ENCODE data around the gene CYS1. TPM values are rescaled to one million over a fixed set of nuclear protein-coding genes. Genes with fewer than 3 reads are reported as not detected.
A peak's percentile ranks its signal among the peaks of the same experiment; 100 is the strongest.

The CYS1 gene
- total and polyA plus RNA-seq, 2 of the 13 experiments (the other 11 are each of a cell fraction or from before 2014, with no cell fraction given) = 0.04 TPM; not detected in 1

DNA sequence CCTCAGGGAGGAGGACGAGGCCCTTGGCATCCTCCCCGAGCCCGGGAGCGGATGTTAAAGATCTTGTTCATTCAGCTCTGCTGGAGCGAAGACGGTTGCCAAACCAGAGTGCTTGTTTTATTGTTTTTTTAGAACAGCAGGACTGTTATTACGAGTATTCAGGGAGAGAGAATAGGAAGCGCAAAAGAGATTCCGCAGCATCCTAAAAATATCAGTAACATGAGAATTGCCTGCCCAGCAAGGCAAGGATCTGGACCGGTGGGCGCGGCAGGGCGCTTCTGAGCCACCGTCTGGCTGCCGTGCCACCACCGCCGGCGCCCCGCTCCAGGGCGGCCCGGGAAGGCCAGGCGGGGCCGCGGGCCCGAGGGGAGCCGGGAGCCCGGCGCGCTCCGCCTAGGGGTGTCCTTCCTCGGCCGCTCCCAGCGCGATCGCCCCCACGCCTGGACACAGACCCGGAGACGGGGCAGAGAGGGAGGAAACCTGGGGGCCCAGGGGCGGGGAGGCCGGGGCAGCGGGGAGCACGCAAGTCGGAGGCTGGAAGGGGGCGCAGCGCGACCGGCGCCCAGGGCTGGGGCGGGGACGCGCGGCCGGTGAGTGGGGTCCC lies 843 bp downstream of the CYS1 start (continued):
- TF ChIP-seq, protein P1, sequence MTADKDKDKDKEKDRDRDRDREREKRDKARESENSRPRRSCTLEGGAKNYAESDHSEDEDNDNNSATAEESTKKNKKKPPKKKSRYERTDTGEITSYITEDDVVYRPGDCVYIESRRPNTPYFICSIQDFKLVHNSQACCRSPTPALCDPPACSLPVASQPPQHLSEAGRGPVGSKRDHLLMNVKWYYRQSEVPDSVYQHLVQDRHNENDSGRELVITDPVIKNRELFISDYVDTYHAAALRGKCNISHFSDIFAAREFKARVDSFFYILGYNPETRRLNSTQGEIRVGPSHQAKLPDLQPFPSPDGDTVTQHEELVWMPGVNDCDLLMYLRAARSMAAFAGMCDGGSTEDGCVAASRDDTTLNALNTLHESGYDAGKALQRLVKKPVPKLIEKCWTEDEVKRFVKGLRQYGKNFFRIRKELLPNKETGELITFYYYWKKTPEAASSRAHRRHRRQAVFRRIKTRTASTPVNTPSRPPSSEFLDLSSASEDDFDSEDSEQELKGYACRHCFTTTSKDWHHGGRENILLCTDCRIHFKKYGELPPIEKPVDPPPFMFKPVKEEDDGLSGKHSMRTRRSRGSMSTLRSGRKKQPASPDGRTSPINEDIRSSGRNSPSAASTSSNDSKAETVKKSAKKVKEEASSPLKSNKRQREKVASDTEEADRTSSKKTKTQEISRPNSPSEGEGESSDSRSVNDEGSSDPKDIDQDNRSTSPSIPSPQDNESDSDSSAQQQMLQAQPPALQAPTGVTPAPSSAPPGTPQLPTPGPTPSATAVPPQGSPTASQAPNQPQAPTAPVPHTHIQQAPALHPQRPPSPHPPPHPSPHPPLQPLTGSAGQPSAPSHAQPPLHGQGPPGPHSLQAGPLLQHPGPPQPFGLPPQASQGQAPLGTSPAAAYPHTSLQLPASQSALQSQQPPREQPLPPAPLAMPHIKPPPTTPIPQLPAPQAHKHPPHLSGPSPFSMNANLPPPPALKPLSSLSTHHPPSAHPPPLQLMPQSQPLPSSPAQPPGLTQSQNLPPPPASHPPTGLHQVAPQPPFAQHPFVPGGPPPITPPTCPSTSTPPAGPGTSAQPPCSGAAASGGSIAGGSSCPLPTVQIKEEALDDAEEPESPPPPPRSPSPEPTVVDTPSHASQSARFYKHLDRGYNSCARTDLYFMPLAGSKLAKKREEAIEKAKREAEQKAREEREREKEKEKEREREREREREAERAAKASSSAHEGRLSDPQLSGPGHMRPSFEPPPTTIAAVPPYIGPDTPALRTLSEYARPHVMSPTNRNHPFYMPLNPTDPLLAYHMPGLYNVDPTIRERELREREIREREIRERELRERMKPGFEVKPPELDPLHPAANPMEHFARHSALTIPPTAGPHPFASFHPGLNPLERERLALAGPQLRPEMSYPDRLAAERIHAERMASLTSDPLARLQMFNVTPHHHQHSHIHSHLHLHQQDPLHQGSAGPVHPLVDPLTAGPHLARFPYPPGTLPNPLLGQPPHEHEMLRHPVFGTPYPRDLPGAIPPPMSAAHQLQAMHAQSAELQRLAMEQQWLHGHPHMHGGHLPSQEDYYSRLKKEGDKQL (CRISPR knock-in tag; IDR thresholded peaks at IDR 0.05; ENCODE audit: low read depth) = no peak
- TF ChIP-seq, protein P2, sequence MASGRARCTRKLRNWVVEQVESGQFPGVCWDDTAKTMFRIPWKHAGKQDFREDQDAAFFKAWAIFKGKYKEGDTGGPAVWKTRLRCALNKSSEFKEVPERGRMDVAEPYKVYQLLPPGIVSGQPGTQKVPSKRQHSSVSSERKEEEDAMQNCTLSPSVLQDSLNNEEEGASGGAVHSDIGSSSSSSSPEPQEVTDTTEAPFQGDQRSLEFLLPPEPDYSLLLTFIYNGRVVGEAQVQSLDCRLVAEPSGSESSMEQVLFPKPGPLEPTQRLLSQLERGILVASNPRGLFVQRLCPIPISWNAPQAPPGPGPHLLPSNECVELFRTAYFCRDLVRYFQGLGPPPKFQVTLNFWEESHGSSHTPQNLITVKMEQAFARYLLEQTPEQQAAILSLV (CRISPR knock-in tag; IDR thresholded peaks at IDR 0.05; ENCODE audit: borderline replicate concordance) = no peak
- TF ChIP-seq FOXK1 (CRISPR knock-in tag; IDR thresholded peaks at IDR 0.05; ENCODE audit: borderline replicate concordance, low read depth) (no peak), ZNF460 (CRISPR knock-in tag; IDR thresholded peaks at IDR 0.05; ENCODE audit: borderline replicate concordance) (no peak), ZNF615 (CRISPR knock-in tag; IDR thresholded peaks at IDR 0.05; ENCODE audit: borderline replicate concordance) (no peak), RFX5 (IDR thresholded peaks at IDR 0.05; ENCODE audit: low read depth, low read length) (no peak), ZNF605 (CRISPR knock-in tag; IDR thresholded peaks at IDR 0.05) (no peak), ZNF83 (CRISPR knock-in tag; IDR thresholded peaks at IDR 0.05; ENCODE audit: borderline replicate concordance) (no peak), ZNF468 (CRISPR knock-in tag; IDR thresholded peaks at IDR 0.05) (no peak), XRCC5 (optimal IDR thresholded peaks at IDR 0.05; ENCODE audit: low read length) (peak; percentile 20)
- TF ChIP-seq, protein P3, sequence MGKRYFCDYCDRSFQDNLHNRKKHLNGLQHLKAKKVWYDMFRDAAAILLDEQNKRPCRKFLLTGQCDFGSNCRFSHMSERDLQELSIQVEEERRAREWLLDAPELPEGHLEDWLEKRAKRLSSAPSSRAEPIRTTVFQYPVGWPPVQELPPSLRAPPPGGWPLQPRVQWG (CRISPR knock-in tag; IDR thresholded peaks at IDR 0.05; ENCODE audit: borderline replicate concordance, low read depth) = no peak
- TF ChIP-seq, protein P4, sequence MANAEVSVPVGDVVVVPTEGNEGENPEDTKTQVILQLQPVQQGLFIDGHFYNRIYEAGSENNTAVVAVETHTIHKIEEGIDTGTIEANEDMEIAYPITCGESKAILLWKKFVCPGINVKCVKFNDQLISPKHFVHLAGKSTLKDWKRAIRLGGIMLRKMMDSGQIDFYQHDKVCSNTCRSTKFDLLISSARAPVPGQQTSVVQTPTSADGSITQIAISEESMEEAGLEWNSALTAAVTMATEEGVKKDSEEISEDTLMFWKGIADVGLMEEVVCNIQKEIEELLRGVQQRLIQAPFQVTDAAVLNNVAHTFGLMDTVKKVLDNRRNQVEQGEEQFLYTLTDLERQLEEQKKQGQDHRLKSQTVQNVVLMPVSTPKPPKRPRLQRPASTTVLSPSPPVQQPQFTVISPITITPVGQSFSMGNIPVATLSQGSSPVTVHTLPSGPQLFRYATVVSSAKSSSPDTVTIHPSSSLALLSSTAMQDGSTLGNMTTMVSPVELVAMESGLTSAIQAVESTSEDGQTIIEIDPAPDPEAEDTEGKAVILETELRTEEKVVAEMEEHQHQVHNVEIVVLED (CRISPR knock-in tag; IDR thresholded peaks at IDR 0.05; ENCODE audit: borderline replicate concordance) = no peak
- TF ChIP-seq, protein P5, sequence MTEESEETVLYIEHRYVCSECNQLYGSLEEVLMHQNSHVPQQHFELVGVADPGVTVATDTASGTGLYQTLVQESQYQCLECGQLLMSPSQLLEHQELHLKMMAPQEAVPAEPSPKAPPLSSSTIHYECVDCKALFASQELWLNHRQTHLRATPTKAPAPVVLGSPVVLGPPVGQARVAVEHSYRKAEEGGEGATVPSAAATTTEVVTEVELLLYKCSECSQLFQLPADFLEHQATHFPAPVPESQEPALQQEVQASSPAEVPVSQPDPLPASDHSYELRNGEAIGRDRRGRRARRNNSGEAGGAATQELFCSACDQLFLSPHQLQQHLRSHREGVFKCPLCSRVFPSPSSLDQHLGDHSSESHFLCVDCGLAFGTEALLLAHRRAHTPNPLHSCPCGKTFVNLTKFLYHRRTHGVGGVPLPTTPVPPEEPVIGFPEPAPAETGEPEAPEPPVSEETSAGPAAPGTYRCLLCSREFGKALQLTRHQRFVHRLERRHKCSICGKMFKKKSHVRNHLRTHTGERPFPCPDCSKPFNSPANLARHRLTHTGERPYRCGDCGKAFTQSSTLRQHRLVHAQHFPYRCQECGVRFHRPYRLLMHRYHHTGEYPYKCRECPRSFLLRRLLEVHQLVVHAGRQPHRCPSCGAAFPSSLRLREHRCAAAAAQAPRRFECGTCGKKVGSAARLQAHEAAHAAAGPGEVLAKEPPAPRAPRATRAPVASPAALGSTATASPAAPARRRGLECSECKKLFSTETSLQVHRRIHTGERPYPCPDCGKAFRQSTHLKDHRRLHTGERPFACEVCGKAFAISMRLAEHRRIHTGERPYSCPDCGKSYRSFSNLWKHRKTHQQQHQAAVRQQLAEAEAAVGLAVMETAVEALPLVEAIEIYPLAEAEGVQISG (CRISPR knock-in tag; IDR thresholded peaks at IDR 0.05) = no peak
- TF ChIP-seq, protein P6, sequence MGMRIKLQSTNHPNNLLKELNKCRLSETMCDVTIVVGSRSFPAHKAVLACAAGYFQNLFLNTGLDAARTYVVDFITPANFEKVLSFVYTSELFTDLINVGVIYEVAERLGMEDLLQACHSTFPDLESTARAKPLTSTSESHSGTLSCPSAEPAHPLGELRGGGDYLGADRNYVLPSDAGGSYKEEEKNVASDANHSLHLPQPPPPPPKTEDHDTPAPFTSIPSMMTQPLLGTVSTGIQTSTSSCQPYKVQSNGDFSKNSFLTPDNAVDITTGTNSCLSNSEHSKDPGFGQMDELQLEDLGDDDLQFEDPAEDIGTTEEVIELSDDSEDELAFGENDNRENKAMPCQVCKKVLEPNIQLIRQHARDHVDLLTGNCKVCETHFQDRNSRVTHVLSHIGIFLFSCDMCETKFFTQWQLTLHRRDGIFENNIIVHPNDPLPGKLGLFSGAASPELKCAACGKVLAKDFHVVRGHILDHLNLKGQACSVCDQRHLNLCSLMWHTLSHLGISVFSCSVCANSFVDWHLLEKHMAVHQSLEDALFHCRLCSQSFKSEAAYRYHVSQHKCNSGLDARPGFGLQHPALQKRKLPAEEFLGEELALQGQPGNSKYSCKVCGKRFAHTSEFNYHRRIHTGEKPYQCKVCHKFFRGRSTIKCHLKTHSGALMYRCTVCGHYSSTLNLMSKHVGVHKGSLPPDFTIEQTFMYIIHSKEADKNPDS (CRISPR knock-in tag; IDR thresholded peaks at IDR 0.05) = no peak

Data from HepG2 (cell line).